ENCODE data around the gene FUT4.
"Not testable (repeated sequence)": the region's sequence is repeated elsewhere in the genome, so short reads cannot be mapped to it uniquely, and the experiment has no call there.

The FUT4 gene, protein sequence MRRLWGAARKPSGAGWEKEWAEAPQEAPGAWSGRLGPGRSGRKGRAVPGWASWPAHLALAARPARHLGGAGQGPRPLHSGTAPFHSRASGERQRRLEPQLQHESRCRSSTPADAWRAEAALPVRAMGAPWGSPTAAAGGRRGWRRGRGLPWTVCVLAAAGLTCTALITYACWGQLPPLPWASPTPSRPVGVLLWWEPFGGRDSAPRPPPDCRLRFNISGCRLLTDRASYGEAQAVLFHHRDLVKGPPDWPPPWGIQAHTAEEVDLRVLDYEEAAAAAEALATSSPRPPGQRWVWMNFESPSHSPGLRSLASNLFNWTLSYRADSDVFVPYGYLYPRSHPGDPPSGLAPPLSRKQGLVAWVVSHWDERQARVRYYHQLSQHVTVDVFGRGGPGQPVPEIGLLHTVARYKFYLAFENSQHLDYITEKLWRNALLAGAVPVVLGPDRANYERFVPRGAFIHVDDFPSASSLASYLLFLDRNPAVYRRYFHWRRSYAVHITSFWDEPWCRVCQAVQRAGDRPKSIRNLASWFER

DNA sequence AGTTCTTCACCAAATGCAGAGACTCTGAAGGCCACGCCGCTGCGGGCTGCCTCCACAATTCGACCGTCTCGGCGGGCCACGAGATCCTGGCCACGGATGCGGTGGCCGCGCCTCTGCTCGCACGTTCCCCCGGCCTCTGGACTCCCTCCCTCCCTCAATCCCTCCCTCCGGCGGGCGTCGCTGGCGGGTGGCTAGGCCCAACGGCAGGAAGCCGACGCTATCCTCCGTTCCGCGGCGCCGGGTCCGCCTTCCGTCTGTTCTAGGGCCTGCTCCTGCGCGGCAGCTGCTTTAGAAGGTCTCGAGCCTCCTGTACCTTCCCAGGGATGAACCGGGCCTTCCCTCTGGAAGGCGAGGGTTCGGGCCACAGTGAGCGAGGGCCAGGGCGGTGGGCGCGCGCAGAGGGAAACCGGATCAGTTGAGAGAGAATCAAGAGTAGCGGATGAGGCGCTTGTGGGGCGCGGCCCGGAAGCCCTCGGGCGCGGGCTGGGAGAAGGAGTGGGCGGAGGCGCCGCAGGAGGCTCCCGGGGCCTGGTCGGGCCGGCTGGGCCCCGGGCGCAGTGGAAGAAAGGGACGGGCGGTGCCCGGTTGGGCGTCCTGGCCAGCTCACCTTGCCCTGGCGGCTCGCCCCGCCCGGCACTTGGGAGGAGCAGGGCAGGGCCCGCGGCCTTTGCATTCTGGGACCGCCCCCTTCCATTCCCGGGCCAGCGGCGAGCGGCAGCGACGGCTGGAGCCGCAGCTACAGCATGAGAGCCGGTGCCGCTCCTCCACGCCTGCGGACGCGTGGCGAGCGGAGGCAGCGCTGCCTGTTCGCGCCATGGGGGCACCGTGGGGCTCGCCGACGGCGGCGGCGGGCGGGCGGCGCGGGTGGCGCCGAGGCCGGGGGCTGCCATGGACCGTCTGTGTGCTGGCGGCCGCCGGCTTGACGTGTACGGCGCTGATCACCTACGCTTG, at the start of gene FUT4:
FUT4 (plus strand) TSS at position 227 of the 951 bp plus-strand sequence; CDS start at position 440, 213 bp downstream.
- H3K9ac ChIP-seq (ENCODE audit: low read depth in 1 of 2, low read length in 2 of 2) = peak within 1 kb of the TSS; percentile 83 to 92
- H3K4me3 ChIP-seq (ENCODE audit: low read length in 2 of 2) = peak within 1 kb of the TSS; percentile 72 to 79
- no peaks in the 10 kb centered on the region for H3K27me3 ChIP-seq (ENCODE audit: control insufficient read depth in 2 of 2, insufficient read depth in 2 of 2, low read length in 2 of 2)
- no peaks in the 10 kb centered on the region for H3K9me3 ChIP-seq (ENCODE audit: control insufficient read depth in 2 of 2, low read length in 2 of 2)
- H3K27ac ChIP-seq (ENCODE audit: low read depth in 2 of 2, low read length in 2 of 2) = peak within 1 kb of the TSS; percentile 95 to 98
- peaks cover 29 to 40% of the 10 kb centered on the region in 2 donors for H3K4me1 ChIP-seq (ENCODE audit: control insufficient read depth in 2 of 2, insufficient read depth in 2 of 2, low read length in 2 of 2)
- H3K36me3 ChIP-seq (ENCODE audit: control insufficient read depth in 2 of 2, insufficient read depth in 2 of 2, low read length in 2 of 2) = no peaks in the 10 kb centered on the region

DNA sequence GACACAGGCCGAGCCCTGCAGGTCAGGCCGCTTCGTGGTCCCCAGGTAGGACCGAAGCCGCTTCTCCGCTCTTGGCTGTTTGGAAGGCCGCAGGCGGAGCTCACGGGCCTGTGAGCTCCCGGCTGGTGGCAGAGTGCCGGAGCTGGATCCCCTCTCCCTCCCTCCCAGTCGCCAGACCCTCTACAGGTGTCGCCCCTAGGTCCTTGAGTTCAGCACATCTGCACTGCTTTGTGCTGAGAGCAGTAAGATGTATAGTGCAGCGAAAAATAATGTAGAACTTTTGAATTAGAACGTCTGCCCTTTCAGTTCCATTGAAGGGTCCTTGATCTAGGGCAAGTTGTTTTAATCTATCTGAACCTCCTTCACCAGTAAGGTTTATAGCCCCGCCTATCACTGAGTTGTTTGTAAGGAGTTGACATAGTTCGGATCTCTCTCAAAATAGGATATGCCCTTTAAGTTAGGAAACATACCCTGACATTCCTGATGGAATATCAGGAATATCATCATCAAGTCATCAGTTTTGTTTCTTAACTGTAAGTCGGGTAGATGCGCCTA, 49.5 kb upstream of the FUT4 start:
- H3K4me1 ChIP-seq (ENCODE audit: control insufficient read depth in 2 of 2, insufficient read depth in 2 of 2, low read length in 2 of 2) = peaks cover 14% of the 10 kb centered on the region in 2 donors
- no peaks in the 10 kb centered on the region for H3K9me3 ChIP-seq (ENCODE audit: control insufficient read depth in 2 of 2, low read length in 2 of 2)
- H3K36me3 ChIP-seq (ENCODE audit: control insufficient read depth in 2 of 2, insufficient read depth in 2 of 2, low read length in 2 of 2) = peaks cover 27 to 35% of the 10 kb centered on the region in 2 donors
- H3K4me3 ChIP-seq (ENCODE audit: low read length in 2 of 2) = peak overlapping the region; percentile 96
- peak overlapping the region; percentile 74 to 75 for H3K27ac ChIP-seq (ENCODE audit: low read depth in 2 of 2, low read length in 2 of 2)
- peak overlapping the region; percentile 88 to 93 for H3K9ac ChIP-seq (ENCODE audit: low read depth in 1 of 2, low read length in 2 of 2)
- no peaks in the 10 kb centered on the region for H3K27me3 ChIP-seq (ENCODE audit: control insufficient read depth in 2 of 2, insufficient read depth in 2 of 2, low read length in 2 of 2)

DNA sequence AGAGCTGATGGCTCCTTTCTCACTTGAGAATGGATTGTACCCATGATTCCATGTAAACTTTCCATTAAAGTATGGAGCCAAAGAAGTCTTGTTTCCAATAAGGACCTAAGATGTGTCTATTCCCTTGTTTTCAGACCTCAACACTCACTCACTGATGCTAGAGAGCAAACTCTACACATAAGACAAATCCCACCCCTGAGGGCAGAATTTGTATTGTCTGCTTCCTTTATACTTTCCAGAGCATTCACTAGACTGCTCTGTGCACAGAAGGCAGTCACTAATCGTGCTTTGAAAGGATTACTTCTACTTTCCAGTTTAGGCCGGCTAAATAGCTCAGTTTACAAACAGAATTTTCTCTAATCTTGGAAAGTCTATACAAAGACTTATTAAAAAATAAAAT, 43.5 kb upstream of the FUT4 start:
- peaks cover 35 to 39% of the 10 kb centered on the region in 2 donors for H3K36me3 ChIP-seq (ENCODE audit: control insufficient read depth in 2 of 2, insufficient read depth in 2 of 2, low read length in 2 of 2)

DNA sequence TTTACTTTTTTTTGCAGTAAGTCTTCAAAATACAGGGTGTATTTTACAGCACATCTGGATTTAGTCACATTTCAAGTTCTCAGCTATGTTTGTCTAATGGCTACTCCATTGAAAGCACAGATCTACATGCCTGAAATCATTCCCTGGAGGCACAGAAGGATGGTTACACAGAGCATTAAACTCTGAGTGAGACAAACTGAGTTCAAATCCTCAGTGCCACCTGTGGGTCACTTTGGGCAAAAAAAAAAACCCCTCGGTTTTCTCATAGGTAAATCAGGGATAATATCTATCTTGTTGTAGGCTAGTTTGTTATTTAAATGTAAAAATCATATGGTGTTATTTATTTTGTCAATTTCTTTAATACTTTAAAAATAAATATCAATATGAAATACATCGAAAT, 42.2 kb upstream of the FUT4 start:
- Histone ChIP-seq H3K9ac (ENCODE audit: low read depth in 1 of 2, low read length in 2 of 2) (no peak overlapping the region), H3K36me3 (ENCODE audit: control insufficient read depth in 2 of 2, insufficient read depth in 2 of 2, low read length in 2 of 2) (peaks cover 35 to 39% of the 10 kb centered on the region in 2 donors), H3K9me3 (ENCODE audit: control insufficient read depth in 2 of 2, low read length in 2 of 2) (no peaks in the 10 kb centered on the region), H3K4me3 (ENCODE audit: low read length in 2 of 2) (no peak overlapping the region), H3K27ac (ENCODE audit: low read depth in 2 of 2, low read length in 2 of 2) (no peak overlapping the region), H3K27me3 (ENCODE audit: control insufficient read depth in 2 of 2, insufficient read depth in 2 of 2, low read length in 2 of 2) (no peaks in the 10 kb centered on the region), H3K4me1 (ENCODE audit: control insufficient read depth in 2 of 2, insufficient read depth in 2 of 2, low read length in 2 of 2) (no peaks in the 10 kb centered on the region)

More for the DNA sequence above, 43.5 kb upstream of the FUT4 start:
- Histone ChIP-seq H3K4me1 (ENCODE audit: control insufficient read depth in 2 of 2, insufficient read depth in 2 of 2, low read length in 2 of 2) (no peaks in the 10 kb centered on the region), H3K4me3 (ENCODE audit: low read length in 2 of 2) (no peak overlapping the region), H3K27me3 (ENCODE audit: control insufficient read depth in 2 of 2, insufficient read depth in 2 of 2, low read length in 2 of 2) (no peaks in the 10 kb centered on the region), H3K27ac (ENCODE audit: low read depth in 2 of 2, low read length in 2 of 2) (no peak overlapping the region), H3K9me3 (ENCODE audit: control insufficient read depth in 2 of 2, low read length in 2 of 2) (no peaks in the 10 kb centered on the region), H3K9ac (ENCODE audit: low read depth in 1 of 2, low read length in 2 of 2) (no peak overlapping the region)

DNA sequence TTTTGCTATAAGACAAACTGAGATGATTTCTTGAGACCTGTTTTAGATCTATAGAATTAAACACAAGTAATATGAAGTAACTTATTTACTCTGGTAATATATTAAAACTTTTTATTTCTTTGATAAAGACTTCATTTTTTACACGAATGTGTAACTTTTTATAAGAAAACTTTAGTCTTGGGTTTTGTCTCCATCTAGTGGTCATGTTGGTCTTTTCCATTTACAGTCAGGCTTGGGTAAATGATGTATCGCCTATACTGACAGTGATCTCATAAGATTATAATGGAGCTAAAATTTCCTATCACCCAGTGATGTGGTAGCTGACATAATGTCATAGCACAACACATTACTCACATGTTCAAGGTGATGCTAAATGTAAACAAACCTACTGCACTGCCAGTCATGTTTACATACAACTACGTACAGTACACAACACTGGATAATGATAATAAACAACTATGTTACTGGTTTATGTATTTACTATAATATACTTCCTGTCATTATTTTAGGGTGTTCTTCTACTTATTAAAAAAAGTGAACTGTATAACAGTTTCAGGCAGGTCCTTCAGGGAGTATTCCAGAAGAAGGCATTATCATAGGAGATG, 38.9 kb upstream of the FUT4 start:
- no peak overlapping the region for H3K9ac ChIP-seq (ENCODE audit: low read depth in 1 of 2, low read length in 2 of 2)
- H3K27me3 ChIP-seq (ENCODE audit: control insufficient read depth in 2 of 2, insufficient read depth in 2 of 2, low read length in 2 of 2) = no peaks in the 10 kb centered on the region
- no peak overlapping the region for H3K27ac ChIP-seq (ENCODE audit: low read depth in 2 of 2, low read length in 2 of 2)
- peaks cover 11 to 15% of the 10 kb centered on the region in 2 donors for H3K36me3 ChIP-seq (ENCODE audit: control insufficient read depth in 2 of 2, insufficient read depth in 2 of 2, low read length in 2 of 2)
- H3K4me1 ChIP-seq (ENCODE audit: control insufficient read depth in 2 of 2, insufficient read depth in 2 of 2, low read length in 2 of 2) = no peaks in the 10 kb centered on the region
- no peak overlapping the region for H3K4me3 ChIP-seq (ENCODE audit: low read length in 2 of 2)
- H3K9me3 ChIP-seq (ENCODE audit: control insufficient read depth in 2 of 2, low read length in 2 of 2) = no peaks in the 10 kb centered on the region

DNA sequence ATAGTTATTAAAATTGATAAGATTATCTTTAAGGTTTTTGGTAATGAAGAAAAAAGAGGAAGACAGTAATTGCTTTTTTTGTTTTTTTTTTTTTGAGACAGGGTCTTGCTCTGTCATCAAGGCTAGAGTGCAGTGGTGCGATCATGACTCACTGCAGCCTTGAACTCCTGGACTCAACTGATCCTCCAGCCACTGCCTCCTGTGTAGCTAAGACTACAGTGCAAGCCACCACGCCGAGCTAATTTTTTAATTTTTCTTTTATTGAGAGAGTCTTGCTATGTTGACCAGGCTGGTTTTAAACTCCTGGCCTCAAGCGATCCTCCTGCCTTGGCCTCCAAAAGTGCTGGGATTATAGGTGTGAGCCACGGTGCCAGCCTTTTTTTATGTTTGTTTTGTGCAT, 37.2 kb upstream of the FUT4 start:
- H3K4me1 ChIP-seq (ENCODE audit: control insufficient read depth in 2 of 2, insufficient read depth in 2 of 2, low read length in 2 of 2); H3K9ac ChIP-seq (ENCODE audit: low read depth in 1 of 2, low read length in 2 of 2); H3K27me3 ChIP-seq (ENCODE audit: control insufficient read depth in 2 of 2, insufficient read depth in 2 of 2, low read length in 2 of 2); H3K27ac ChIP-seq (ENCODE audit: low read depth in 2 of 2, low read length in 2 of 2); H3K4me3 ChIP-seq (ENCODE audit: low read length in 2 of 2); H3K36me3 ChIP-seq (ENCODE audit: control insufficient read depth in 2 of 2, insufficient read depth in 2 of 2, low read length in 2 of 2); H3K9me3 ChIP-seq (ENCODE audit: control insufficient read depth in 2 of 2, low read length in 2 of 2): not testable (repeated sequence)

DNA sequence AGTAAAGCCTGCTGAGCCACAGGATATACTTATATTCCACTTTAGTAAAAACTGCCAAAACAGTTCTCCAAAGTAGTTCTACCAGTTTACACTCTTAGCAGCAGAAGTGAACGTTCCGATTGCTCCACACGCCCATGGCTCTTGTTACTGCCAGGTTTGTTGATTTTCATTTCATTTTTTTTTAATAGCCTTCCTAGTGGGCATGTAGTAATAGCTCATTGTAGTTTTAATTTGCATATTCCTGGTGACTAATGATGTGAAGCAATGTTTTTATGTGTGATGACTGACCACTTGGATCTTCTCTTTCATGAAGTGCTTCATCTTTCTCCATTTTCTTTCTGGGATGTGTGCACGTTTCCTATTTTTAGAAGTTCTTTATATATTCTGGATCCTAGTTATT, 36.2 kb upstream of the FUT4 start:
- Histone ChIP-seq H3K27me3 (ENCODE audit: control insufficient read depth in 2 of 2, insufficient read depth in 2 of 2, low read length in 2 of 2) (no peaks in the 10 kb centered on the region), H3K4me3 (ENCODE audit: low read length in 2 of 2) (no peak overlapping the region), H3K4me1 (ENCODE audit: control insufficient read depth in 2 of 2, insufficient read depth in 2 of 2, low read length in 2 of 2) (peaks cover under 1 to 5% of the 10 kb centered on the region in 2 donors), H3K9ac (ENCODE audit: low read depth in 1 of 2, low read length in 2 of 2) (no peak overlapping the region), H3K27ac (ENCODE audit: low read depth in 2 of 2, low read length in 2 of 2) (no peak overlapping the region), H3K36me3 (ENCODE audit: control insufficient read depth in 2 of 2, insufficient read depth in 2 of 2, low read length in 2 of 2) (no peaks in the 10 kb centered on the region), H3K9me3 (ENCODE audit: control insufficient read depth in 2 of 2, low read length in 2 of 2) (no peaks in the 10 kb centered on the region)

DNA sequence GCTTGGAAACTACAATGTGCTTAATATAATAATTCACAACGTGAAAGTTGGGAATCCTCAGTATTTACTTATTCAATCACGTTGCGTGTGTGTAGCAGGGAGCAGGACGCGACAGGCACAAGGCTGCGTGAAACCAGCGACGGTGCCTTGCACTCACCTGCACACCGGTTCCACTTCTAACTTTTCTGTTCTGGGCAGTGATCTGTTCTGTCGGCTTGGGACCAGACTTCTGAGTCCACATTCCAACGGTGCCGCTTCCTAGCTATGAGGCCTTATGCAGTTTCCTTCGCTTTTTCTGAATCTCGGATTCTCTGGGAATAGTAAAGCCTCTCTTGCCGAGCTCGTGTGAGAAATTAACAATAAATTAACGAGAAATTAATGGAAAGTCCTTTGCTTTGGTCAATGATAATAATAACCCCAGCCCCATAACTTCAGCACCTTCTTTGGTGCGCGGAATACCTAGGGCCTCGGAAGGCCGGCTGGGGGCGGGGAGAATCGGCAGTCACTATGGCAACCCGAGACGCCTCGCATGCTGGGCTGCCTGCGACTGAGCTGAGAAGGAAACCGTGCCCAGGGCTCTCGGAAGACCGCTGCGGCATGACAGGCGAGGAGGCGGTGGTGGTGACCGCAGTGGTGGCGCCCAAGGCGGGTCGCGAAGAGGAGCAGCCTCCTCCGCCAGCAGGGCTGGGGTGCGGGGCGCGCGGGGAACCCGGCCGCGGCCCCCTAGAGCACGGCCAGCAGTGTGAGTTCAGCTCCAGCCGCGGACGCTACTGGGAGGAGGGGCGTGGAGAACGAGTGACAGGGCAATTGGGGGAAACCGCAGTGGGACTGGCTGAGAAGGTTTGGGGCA, 31.6 kb upstream of the FUT4 start, which contains the start of gene C11orf97:
C11orf97 (plus strand) TSS at position 530 of the 850 bp plus-strand sequence; CDS start at position 598, 68 bp downstream.
- Histone ChIP-seq H3K27me3 (ENCODE audit: control insufficient read depth in 2 of 2, insufficient read depth in 2 of 2, low read length in 2 of 2) (no peaks in the 10 kb centered on the region), H3K9ac (ENCODE audit: low read depth in 1 of 2, low read length in 2 of 2) (peak within 1 kb of the TSS; percentile 41 to 66), H3K4me1 (ENCODE audit: control insufficient read depth in 2 of 2, insufficient read depth in 2 of 2, low read length in 2 of 2) (peaks cover 10 to 12% of the 10 kb centered on the region in 2 donors), H3K36me3 (ENCODE audit: control insufficient read depth in 2 of 2, insufficient read depth in 2 of 2, low read length in 2 of 2) (no peaks in the 10 kb centered on the region), H3K27ac (ENCODE audit: low read depth in 2 of 2, low read length in 2 of 2) (no peak within 1 kb of the TSS), H3K9me3 (ENCODE audit: control insufficient read depth in 2 of 2, low read length in 2 of 2) (no peaks in the 10 kb centered on the region), H3K4me3 (ENCODE audit: low read length in 2 of 2) (peak within 1 kb of the TSS; percentile 72 to 76)

DNA sequence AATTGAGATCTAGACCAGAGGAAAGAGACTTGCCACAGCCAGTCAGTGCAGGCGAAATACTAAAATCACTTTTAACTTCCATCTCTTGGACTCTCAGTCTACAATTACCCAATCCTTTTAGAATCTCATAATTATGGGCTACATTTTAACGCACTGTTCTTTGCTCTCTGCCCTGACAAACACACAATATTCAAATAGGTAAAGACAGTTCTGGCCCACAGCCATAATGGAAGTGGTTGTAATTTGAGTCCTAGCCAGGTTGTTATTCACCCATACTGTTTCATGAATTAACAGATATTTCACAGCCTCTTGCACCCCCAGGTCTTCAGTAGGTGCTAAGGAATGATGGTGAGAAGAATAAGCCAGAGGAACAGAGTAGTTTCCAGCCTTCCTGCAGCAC, 30.6 kb upstream of the FUT4 start:
- H3K4me3 ChIP-seq (ENCODE audit: low read length in 2 of 2) = peak overlapping the region; percentile 72 to 76
- H3K27me3 ChIP-seq (ENCODE audit: control insufficient read depth in 2 of 2, insufficient read depth in 2 of 2, low read length in 2 of 2) = no peaks in the 10 kb centered on the region
- H3K9me3 ChIP-seq (ENCODE audit: control insufficient read depth in 2 of 2, low read length in 2 of 2) = no peaks in the 10 kb centered on the region
- no peak overlapping the region for H3K27ac ChIP-seq (ENCODE audit: low read depth in 2 of 2, low read length in 2 of 2)
- peak overlapping the region in 1 of 2 donors; percentile 66 for H3K9ac ChIP-seq (ENCODE audit: low read depth in 1 of 2, low read length in 2 of 2)
- H3K36me3 ChIP-seq (ENCODE audit: control insufficient read depth in 2 of 2, insufficient read depth in 2 of 2, low read length in 2 of 2) = no peaks in the 10 kb centered on the region
- peaks cover 10 to 12% of the 10 kb centered on the region in 2 donors for H3K4me1 ChIP-seq (ENCODE audit: control insufficient read depth in 2 of 2, insufficient read depth in 2 of 2, low read length in 2 of 2)
